ENCODE measurements around the gene MEGF10.
"Not testable (repeated sequence)": the region's sequence is repeated elsewhere in the genome, so short reads cannot be mapped to it uniquely, and the experiment has no call there.

MEGF10 gene

GRCh38 chr5:127298036-127298429 lies 7.4 kb downstream of the MEGF10 start:
- no peak for DNase-seq (ENCODE audit: low read depth)

GRCh38 chr5:127298656-127299055 lies 8.1 kb downstream of the MEGF10 start:
- no peak for DNase-seq (ENCODE audit: low read depth)

- no peak for DNase-seq (ENCODE audit: low read depth)
Measured at GRCh38 chr5:127299678-127300077, 9.1 kb downstream of the MEGF10 start.

GRCh38 chr5:127302509-127302908 lies 11.9 kb downstream of the MEGF10 start:
- no peak for DNase-seq (ENCODE audit: low read depth)

- DNase-seq (ENCODE audit: low read depth): no peak
Measured at GRCh38 chr5:127303404-127303803, 12.8 kb downstream of the MEGF10 start.

- DNase-seq (ENCODE audit: low read depth): no peak
Measured at GRCh38 chr5:127305493-127305892, 14.9 kb downstream of the MEGF10 start.

- DNase-seq (ENCODE audit: low read depth): no peak
Measured at GRCh38 chr5:127306036-127306435, 15.4 kb downstream of the MEGF10 start.

GRCh38 chr5:127306647-127307046 lies 16.1 kb downstream of the MEGF10 start:
- no peak for DNase-seq (ENCODE audit: low read depth)

GRCh38 chr5:127307868-127308267 lies 17.3 kb downstream of the MEGF10 start:
- DNase-seq (ENCODE audit: low read depth): no peak

- not testable (repeated sequence) for DNase-seq (ENCODE audit: low read depth)
Measured at GRCh38 chr5:127308325-127308724, 17.7 kb downstream of the MEGF10 start.

GRCh38 chr5:127308945-127309344 lies 18.3 kb downstream of the MEGF10 start:
- no peak for DNase-seq (ENCODE audit: low read depth)

GRCh38 chr5:127311349-127311748 lies 20.8 kb downstream of the MEGF10 start:
- DNase-seq (ENCODE audit: low read depth): no peak

- no peak for DNase-seq (ENCODE audit: low read depth)
Measured at GRCh38 chr5:127311781-127312525, 21.4 kb downstream of the MEGF10 start.

- DNase-seq (ENCODE audit: low read depth): no peak
Measured at GRCh38 chr5:127313379-127313778, 22.8 kb downstream of the MEGF10 start.

- peak; percentile 19 for DNase-seq (ENCODE audit: low read depth)
Measured at GRCh38 chr5:127313847-127314473, 23.4 kb downstream of the MEGF10 start.

- no peak for DNase-seq (ENCODE audit: low read depth)
Measured at GRCh38 chr5:127316011-127316410, 25.4 kb downstream of the MEGF10 start.

- DNase-seq (ENCODE audit: low read depth): not testable (repeated sequence)
Measured at GRCh38 chr5:127317385-127317784, 26.8 kb downstream of the MEGF10 start.

GRCh38 chr5:127320032-127320965 lies 29.7 kb downstream of the MEGF10 start:
- DNase-seq (ENCODE audit: low read depth): no peak

GRCh38 chr5:127321465-127321864 lies 30.9 kb downstream of the MEGF10 start:
- DNase-seq (ENCODE audit: low read depth): no peak

- no peak for DNase-seq (ENCODE audit: low read depth)
Measured at GRCh38 chr5:127322403-127322802, 31.8 kb downstream of the MEGF10 start.

- no peak for DNase-seq (ENCODE audit: low read depth)
Measured at GRCh38 chr5:127324756-127325155, 34.2 kb downstream of the MEGF10 start.

- no peak for DNase-seq (ENCODE audit: low read depth)
Measured at GRCh38 chr5:127326431-127326830, 35.8 kb downstream of the MEGF10 start.
